IMR-90 (cell line): ENCODE measurements around the gene KLKB1. TPM values are rescaled to one million over a fixed set of nuclear protein-coding genes. Genes with fewer than 3 reads are reported as not detected.

ENCODE experiments used
- ATAC-seq: fragments of 200-7000 bp; cut with Tn5 transposase; 2 replicates; pipeline ENCODE4 v1.9.1; 2020; ENCODE audit warnings: low read depth, mild to moderate bottlenecking, moderate library complexity
- BruUV-seq: library from RNA; stranded (reverse); fragments of 400-500 nt; replicated peaks from 2 replicates; lab custom pipeline; 2021; lab: Mats Ljungman, UMichigan
- CTCF ChIA-PET: fragments of 300-600 bp; formaldehyde crosslinking; extraction: SDS; loops from one replicate; lab custom pipeline; 2021; ENCODE audit warnings: antibody characterized with exemption; lab: Yijun Ruan, JAX
- POLR2A ChIA-PET: fragments of 300-600 bp; sonication (Branson Sonifier 250); formaldehyde crosslinking; loops from one replicate; lab custom pipeline; 2022; ENCODE audit warnings: antibody characterized with exemption; ENCODE audit not compliant: unreplicated experiment; lab: Charles Lee
- DNase-seq: peaks from one replicate; pipeline ENCODE4 v3.0.0; 2013
- H2AFZ ChIP-seq: replicated peaks from 2 replicates; pipeline ENCODE3; 2013; ENCODE audit warnings: low read length, mild to moderate bottlenecking; ENCODE audit not compliant: poor library complexity
- H2AK5ac ChIP-seq: 2 replicates; pipeline ENCODE4 v1.6.1; 2013; ENCODE audit warnings: low read depth, low read length, inconsistent platforms
- H2AK9ac ChIP-seq: replicated peaks from 2 replicates; pipeline ENCODE3; 2013; ENCODE audit warnings: mild to moderate bottlenecking, low read depth, low read length, moderate library complexity; ENCODE audit not compliant: poor library complexity
- H2BK120ac ChIP-seq: 2 replicates; pipeline ENCODE4 v1.6.1; 2013; ENCODE audit warnings: low read depth, low read length, inconsistent platforms
- H2BK15ac ChIP-seq: 3 replicates; pipeline ENCODE4 v1.6.1; 2013; ENCODE audit warnings: low read depth, low read length, inconsistent platforms
- H2BK20ac ChIP-seq: 2 replicates; pipeline ENCODE4 v1.6.1; 2013; ENCODE audit warnings: low read depth, mild to moderate bottlenecking, inconsistent platforms, low read length, moderate library complexity
- H2BK5ac ChIP-seq: 2 replicates; pipeline ENCODE4 v1.6.1; 2013; ENCODE audit warnings: mild to moderate bottlenecking, low read depth, low read length, inconsistent platforms; ENCODE audit not compliant: poor library complexity, severe bottlenecking
- H3K14ac ChIP-seq: replicated peaks from 2 replicates; pipeline ENCODE4 v1.6.1; 2013; ENCODE audit warnings: low read depth, low read length, inconsistent platforms
- H3K18ac ChIP-seq: 2 replicates; pipeline ENCODE4 v1.6.1; 2013; ENCODE audit warnings: low read depth, low read length, control low read depth
- H3K23ac ChIP-seq: 2 replicates; pipeline ENCODE4 v1.6.1; 2013; ENCODE audit warnings: low read depth, low read length, inconsistent platforms
- H3K27ac ChIP-seq: 2 replicates; pipeline ENCODE4 v1.5.1; 2013; ENCODE audit warnings: mild to moderate bottlenecking, control low read depth, low read length; ENCODE audit not compliant: insufficient read depth
- H3K27me3 ChIP-seq: 2 replicates; pipeline ENCODE4 v1.6.1; 2013; ENCODE audit warnings: low read length; ENCODE audit not compliant: control insufficient read depth, insufficient read depth
- H3K36me3 ChIP-seq: 2 replicates; pipeline ENCODE4 v1.6.1; 2013; ENCODE audit warnings: low read length, mixed read lengths; ENCODE audit not compliant: control insufficient read depth, insufficient read depth
- H3K4ac ChIP-seq: 2 replicates; pipeline ENCODE4 v1.6.1; 2013; ENCODE audit warnings: low read depth, low read length, inconsistent platforms
- H3K4me1 ChIP-seq: 2 replicates; pipeline ENCODE4 v1.6.1; 2013; ENCODE audit warnings: low read length, mixed read lengths; ENCODE audit not compliant: control insufficient read depth, insufficient read depth
- H3K4me2 ChIP-seq: 2 replicates; pipeline ENCODE4 v1.6.1; 2013; ENCODE audit warnings: low read depth, mild to moderate bottlenecking, control low read depth, low read length, moderate library complexity
- H3K4me3 ChIP-seq: 2 replicates; pipeline ENCODE4 v1.5.1; 2013; ENCODE audit warnings: low read depth, mild to moderate bottlenecking, control low read depth, low read length, moderate library complexity; ENCODE audit not compliant: insufficient read depth
- H3K56ac ChIP-seq: 2 replicates; pipeline ENCODE4 v1.6.1; 2013; ENCODE audit warnings: low read length, inconsistent platforms; ENCODE audit not compliant: insufficient read depth; ENCODE audit errors: extremely low read depth
- H3K79me1 ChIP-seq, 2 experiments: 2 replicates each; pipeline ENCODE4 v1.6.1; 2013; ENCODE audit warnings: low read length in 2 of 2, inconsistent platforms in 1 of 2, low read depth in 1 of 2
- H3K9ac ChIP-seq: 2 replicates; pipeline ENCODE4 v1.6.1; 2013; ENCODE audit warnings: low read depth, low read length, control low read depth
- H3K9me1 ChIP-seq: 2 replicates; pipeline ENCODE4 v1.6.1; 2013; ENCODE audit warnings: low read length, inconsistent platforms; ENCODE audit not compliant: insufficient read depth
- H3K9me3 ChIP-seq: 2 replicates; pipeline ENCODE4 v1.6.1; 2013; ENCODE audit warnings: low read length; ENCODE audit not compliant: control insufficient read depth, insufficient read depth
- H4K20me1 ChIP-seq: 2 replicates; pipeline ENCODE4 v1.6.1; 2013; ENCODE audit warnings: low read length, inconsistent platforms; ENCODE audit not compliant: insufficient read depth
- H4K5ac ChIP-seq: 2 replicates; pipeline ENCODE4 v1.6.1; 2013; ENCODE audit warnings: mild to moderate bottlenecking, low read depth, low read length, control low read depth
- H4K8ac ChIP-seq, 2 experiments: 2 replicates each; pipeline ENCODE4 v1.6.1; 2013; ENCODE audit warnings: low read depth in 2 of 2, low read length in 2 of 2, control low read depth in 1 of 2, inconsistent platforms in 1 of 2
- H4K91ac ChIP-seq: 2 replicates; pipeline ENCODE4 v1.6.1; 2013; ENCODE audit warnings: low read depth, low read length, inconsistent platforms; ENCODE audit not compliant: insufficient read depth
- BHLHE40 ChIP-seq: fragments of 150-350 bp; IDR thresholded peaks from 2 replicates; pipeline ENCODE4 v1.6.1; 2016; ENCODE audit warnings: mild to moderate bottlenecking, low read depth, low read length
- CEBPB ChIP-seq: IDR thresholded peaks from 2 replicates; pipeline ENCODE4 v1.6.1; 2012; ENCODE audit warnings: low read depth, low read length, improper control_type of control experiment
- CHD1 ChIP-seq: IDR thresholded peaks from 2 replicates; pipeline ENCODE4 v1.6.1; 2012; ENCODE audit warnings: low read depth, low read length, improper control_type of control experiment
- CTCF ChIP-seq: conservative IDR thresholded peaks from 2 replicates; pipeline ENCODE4 v1.5.1; 2012; ENCODE audit warnings: mild to moderate bottlenecking, low read depth, low read length, improper control_type of control experiment
- FOS ChIP-seq: fragments of 150-350 bp; IDR thresholded peaks from 2 replicates; pipeline ENCODE4 v1.6.1; 2016; ENCODE audit warnings: low read depth, low read length
- MAZ ChIP-seq: IDR thresholded peaks from 2 replicates; pipeline ENCODE4 v1.6.1; 2012; ENCODE audit warnings: low read depth, mild to moderate bottlenecking, low read length, improper control_type of control experiment, moderate library complexity, borderline replicate concordance
- MXI1 ChIP-seq: IDR thresholded peaks from 2 replicates; pipeline ENCODE4 v1.6.1; 2012; ENCODE audit warnings: low read depth, mild to moderate bottlenecking, low read length, moderate library complexity, borderline replicate concordance
- NFE2L2 ChIP-seq: fragments of 150-350 bp; IDR thresholded peaks from 2 replicates; pipeline ENCODE4 v1.6.1; 2016; ENCODE audit warnings: low read depth, mild to moderate bottlenecking, low read length
- POLR2A ChIP-seq: IDR thresholded peaks from 2 replicates; pipeline ENCODE4 v1.6.1; 2012; ENCODE audit warnings: mild to moderate bottlenecking, low read depth, low read length
- RAD21 ChIP-seq: IDR thresholded peaks from 2 replicates; pipeline ENCODE4 v1.6.1; 2012; ENCODE audit warnings: low read length, improper control_type of control experiment
- RCOR1 ChIP-seq: IDR thresholded peaks from 2 replicates; pipeline ENCODE4 v1.6.1; 2012; ENCODE audit warnings: mild to moderate bottlenecking, low read length, improper control_type of control experiment; ENCODE audit not compliant: insufficient replicate concordance
- RFX5 ChIP-seq: IDR thresholded peaks from 2 replicates; pipeline ENCODE4 v1.8.0; 2012; ENCODE audit warnings: low read depth, mild to moderate bottlenecking, low read length, moderate library complexity
- SMC3 ChIP-seq: fragments of 150-350 bp; IDR thresholded peaks from 2 replicates; pipeline ENCODE4 v1.6.1; 2016; ENCODE audit warnings: low read depth, mild to moderate bottlenecking, antibody characterized with exemption, low read length, moderate library complexity
- whole genome bisulfite sequencing, 2 experiments: methylation state at CpG; one replicate each; pipeline versions ENCODE4 v1.1.5 to v1.1.7; 2013; ENCODE audit warnings: missing lambda C conversion rate in 2 of 2; ENCODE audit not compliant: insufficient read length in 1 of 2; ENCODE audit errors: extremely low coverage in 2 of 2; 5-methylcytosine and 5-hydroxymethylcytosine counted together
- dilution Hi-C: fragments of 300-500 bp; cut with HindIII; formaldehyde crosslinking; loops from one replicate; pipeline ENCODE4 v1.14.3; 2018; ENCODE audit warnings: low sequenced_read_pairs; ENCODE audit not compliant: unreplicated experiment
- in situ Hi-C: fragments of 300-500 bp; cut with MboI; formaldehyde crosslinking; loops from 3 replicates; pipeline ENCODE4 v1.14.3; 2019; ENCODE audit warnings: low sequenced_read_pairs, inconsistent platforms, mixed read lengths
- intact Hi-C: fragments of 100-400 bp; cut with micrococcal nuclease; formaldehyde crosslinking; loops from 2 replicates; pipeline ENCODE4 v1.10.0; 2022
- polyA plus RNA-seq, 3 experiments: library from polyadenylated mRNA; depleted of rRNA; stranded (reverse); fragments of >200 nt; gene quantifications; 2 replicates each; pipeline ENCODE4 v1.2.3, GENCODE V29; 2012; ENCODE audit warnings: low replicate concordance in 1 of 3
- total RNA-seq: library from RNA; depleted of rRNA; stranded (reverse); fragments of >200 nt; gene quantifications from 2 replicates; pipeline ENCODE4 v1.2.3, GENCODE V29; 2012
- TF ChIP-seq, protein P1 (sequence below): fragments of 150-350 bp; IDR thresholded peaks from 2 replicates; pipeline ENCODE4 v1.6.1; 2017; ENCODE audit warnings: mild to moderate bottlenecking, antibody characterized with exemption, low read length, low read depth

The KLKB1 gene
- total and polyA plus RNA-seq, 2 of the 4 experiments (the other 2 are of a cell fraction): 0.03 TPM; not detected in 1

- H3K23ac ChIP-seq: no peak overlapping the region
- no peak overlapping the region for H3K4ac ChIP-seq
- H3K27ac ChIP-seq: no peak overlapping the region
- peaks cover 4% of the 10 kb centered on the region; the same call in 1 of the 2 replicates for H3K27me3 ChIP-seq
- no peak overlapping the region for H2BK15ac ChIP-seq
- intact Hi-C loops: loop anchor here (10.0 kb wide), 1 partner anchor 431 kb away; the partner anchor contains the start of gene FAT1
- no peaks in the 10 kb centered on the region for H3K4me1 ChIP-seq
- dilution Hi-C loops: no loop called here
- H2BK120ac ChIP-seq: no peak overlapping the region
- no peak overlapping the region for H3K4me3 ChIP-seq
- BruUV-seq: no TSS peak
- H3K9me1 ChIP-seq: no peaks in the 10 kb centered on the region
- H3K36me3 ChIP-seq: no peaks in the 10 kb centered on the region
- no peak overlapping the region for H2AK5ac ChIP-seq
- no peak overlapping the region for H4K91ac ChIP-seq
- H4K8ac ChIP-seq: no peak overlapping the region
- no peak overlapping the region for H2BK20ac ChIP-seq
- H3K79me1 ChIP-seq: no peaks in the 10 kb centered on the region
- no peak overlapping the region for H3K18ac ChIP-seq
- no peak overlapping the region for H3K4me2 ChIP-seq
- no peak overlapping the region for H3K14ac ChIP-seq
- DNase-seq (no peak), ATAC-seq (no peak)
- no CpG with 5 or more reads among the region's 9 CpGs for WGBS, 2 experiments
- no peak overlapping the region for H2AFZ ChIP-seq
- in situ Hi-C loops: loop anchor here (10.0 kb wide), 1 partner anchor 291 kb away; no protein-coding TSS in a partner anchor
- H2BK5ac ChIP-seq: no peak overlapping the region
- H4K20me1 ChIP-seq: no peaks in the 10 kb centered on the region
- no peak overlapping the region for H4K5ac ChIP-seq
- ChIA-PET POLR2A (no interaction called here), CTCF (no interaction called here)
- no peak overlapping the region for H3K9ac ChIP-seq
- H3K56ac ChIP-seq: no peak overlapping the region
- no peak for TF ChIP-seq CEBPB
- no peak for TF ChIP-seq RCOR1
- no peak for TF ChIP-seq BHLHE40
- TF ChIP-seq, protein P1, sequence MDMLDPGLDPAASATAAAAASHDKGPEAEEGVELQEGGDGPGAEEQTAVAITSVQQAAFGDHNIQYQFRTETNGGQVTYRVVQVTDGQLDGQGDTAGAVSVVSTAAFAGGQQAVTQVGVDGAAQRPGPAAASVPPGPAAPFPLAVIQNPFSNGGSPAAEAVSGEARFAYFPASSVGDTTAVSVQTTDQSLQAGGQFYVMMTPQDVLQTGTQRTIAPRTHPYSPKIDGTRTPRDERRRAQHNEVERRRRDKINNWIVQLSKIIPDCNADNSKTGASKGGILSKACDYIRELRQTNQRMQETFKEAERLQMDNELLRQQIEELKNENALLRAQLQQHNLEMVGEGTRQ: no peak
- no peak for TF ChIP-seq FOS
- TF ChIP-seq CTCF: no peak
- no peak for TF ChIP-seq RAD21
- TF ChIP-seq SMC3: no peak
- TF ChIP-seq NFE2L2: no peak
- TF ChIP-seq MXI1: no peak
- no peak for TF ChIP-seq RFX5
- TF ChIP-seq POLR2A: no peak
- TF ChIP-seq MAZ: no peak
- no peak for TF ChIP-seq CHD1
- H2AK9ac ChIP-seq: no peak overlapping the region
- H3K9me3 ChIP-seq: no peaks in the 10 kb centered on the region
Measured at GRCh38 chr4:186294160-186294559, 66.9 kb downstream of the KLKB1 start.
